ENCODE data around the gene DNAH14.

DNA sequence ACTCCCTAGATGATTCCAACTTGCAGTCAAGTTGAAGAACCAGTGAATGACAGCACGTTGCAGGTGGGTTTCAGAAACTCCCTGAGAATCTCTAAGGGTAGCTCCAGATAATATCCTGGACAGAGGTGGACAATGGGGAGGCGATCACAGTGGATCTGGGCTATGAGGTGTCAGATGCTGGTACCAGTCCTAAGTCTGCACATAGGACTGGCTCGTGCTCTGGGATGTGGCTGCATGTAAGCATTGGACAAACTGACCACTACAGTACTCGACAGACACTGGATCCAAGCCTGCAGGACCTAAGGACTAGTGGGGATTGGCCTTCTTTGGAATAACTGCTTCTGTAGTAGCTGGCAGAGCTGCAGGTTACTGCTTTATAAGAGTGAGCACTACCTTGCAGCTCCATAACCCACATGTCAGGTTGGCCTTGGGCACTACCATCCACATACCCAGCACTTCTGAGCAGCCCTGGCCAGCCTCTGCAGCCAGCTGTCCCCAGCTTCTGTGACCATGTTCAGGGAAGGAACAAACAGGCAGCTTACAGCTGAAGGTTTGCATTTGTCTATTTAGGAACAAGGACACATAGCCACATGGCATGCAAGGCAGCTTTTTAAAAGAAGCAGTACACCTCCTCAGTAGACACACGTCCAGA is 33.2 kb upstream of the DNAH14 start:
- TF ChIP-seq CTCF (conservative IDR thresholded peaks at IDR 0.05; ENCODE audit: low read depth in 2 of 2), result no peak
- TF ChIP-seq CREB1 (CRISPR knock-in tag; IDR thresholded peaks at IDR 0.05; ENCODE audit: low read depth), result no peak
- TF ChIP-seq POLR2AphosphoS5 (IDR thresholded peaks at IDR 0.05; ENCODE audit: low read depth), result no peak
- TF ChIP-seq NANOG (IDR thresholded peaks at IDR 0.05; ENCODE audit: borderline replicate concordance), result no peak
- no peak for TF ChIP-seq EZH2phosphoT487 (IDR thresholded peaks at IDR 0.05; ENCODE audit: unreplicated experiment)
- no peak for TF ChIP-seq EZH2 (IDR thresholded peaks at IDR 0.05; ENCODE audit: low read depth, unreplicated experiment)
- TF ChIP-seq ZNF331 (CRISPR knock-in tag; IDR thresholded peaks at IDR 0.05; ENCODE audit: low read depth), result no peak
- TF ChIP-seq, protein P1, sequence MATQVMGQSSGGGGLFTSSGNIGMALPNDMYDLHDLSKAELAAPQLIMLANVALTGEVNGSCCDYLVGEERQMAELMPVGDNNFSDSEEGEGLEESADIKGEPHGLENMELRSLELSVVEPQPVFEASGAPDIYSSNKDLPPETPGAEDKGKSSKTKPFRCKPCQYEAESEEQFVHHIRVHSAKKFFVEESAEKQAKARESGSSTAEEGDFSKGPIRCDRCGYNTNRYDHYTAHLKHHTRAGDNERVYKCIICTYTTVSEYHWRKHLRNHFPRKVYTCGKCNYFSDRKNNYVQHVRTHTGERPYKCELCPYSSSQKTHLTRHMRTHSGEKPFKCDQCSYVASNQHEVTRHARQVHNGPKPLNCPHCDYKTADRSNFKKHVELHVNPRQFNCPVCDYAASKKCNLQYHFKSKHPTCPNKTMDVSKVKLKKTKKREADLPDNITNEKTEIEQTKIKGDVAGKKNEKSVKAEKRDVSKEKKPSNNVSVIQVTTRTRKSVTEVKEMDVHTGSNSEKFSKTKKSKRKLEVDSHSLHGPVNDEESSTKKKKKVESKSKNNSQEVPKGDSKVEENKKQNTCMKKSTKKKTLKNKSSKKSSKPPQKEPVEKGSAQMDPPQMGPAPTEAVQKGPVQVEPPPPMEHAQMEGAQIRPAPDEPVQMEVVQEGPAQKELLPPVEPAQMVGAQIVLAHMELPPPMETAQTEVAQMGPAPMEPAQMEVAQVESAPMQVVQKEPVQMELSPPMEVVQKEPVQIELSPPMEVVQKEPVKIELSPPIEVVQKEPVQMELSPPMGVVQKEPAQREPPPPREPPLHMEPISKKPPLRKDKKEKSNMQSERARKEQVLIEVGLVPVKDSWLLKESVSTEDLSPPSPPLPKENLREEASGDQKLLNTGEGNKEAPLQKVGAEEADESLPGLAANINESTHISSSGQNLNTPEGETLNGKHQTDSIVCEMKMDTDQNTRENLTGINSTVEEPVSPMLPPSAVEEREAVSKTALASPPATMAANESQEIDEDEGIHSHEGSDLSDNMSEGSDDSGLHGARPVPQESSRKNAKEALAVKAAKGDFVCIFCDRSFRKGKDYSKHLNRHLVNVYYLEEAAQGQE (IDR thresholded peaks at IDR 0.05; ENCODE audit: unreplicated experiment), result no peak
- no peak for TF ChIP-seq JUNB (IDR thresholded peaks at IDR 0.05; ENCODE audit: unreplicated experiment)
- TF ChIP-seq ETS1 (IDR thresholded peaks at IDR 0.05), result no peak
- TF ChIP-seq ZNF462 (CRISPR knock-in tag; IDR thresholded peaks at IDR 0.05), result no peak

All from GM23338 (cell line).